BJ (cell line): Measurements from ENCODE around the gene TTLL5. TPM values are rescaled to one million over a fixed set of nuclear protein-coding genes. Genes with fewer than 3 reads are reported as not detected.

Experiments used
- CTCF ChIA-PET: fragments of 350-600 bp; formaldehyde crosslinking; extraction: SDS; loops from one replicate; lab custom pipeline; 2021; ENCODE audit warnings: antibody characterized with exemption, inconsistent platforms; lab: Yijun Ruan, JAX
- POLR2A ChIA-PET: fragments of 300-600 bp; sonication (Branson Sonifier 250); formaldehyde crosslinking; extraction: SDS; loops from one replicate; lab custom pipeline; 2021; ENCODE audit warnings: antibody characterized with exemption; lab: Charles Lee
- DNase-seq: peaks from one replicate; pipeline ENCODE4 v3.0.0-alpha.2; 2011; ENCODE audit warnings: low read depth
- H3K27me3 ChIP-seq: 2 replicates; pipeline ENCODE4 v1.6.0; 2011; ENCODE audit warnings: low read length; ENCODE audit not compliant: control insufficient read depth, insufficient read depth
- H3K36me3 ChIP-seq: 2 replicates; pipeline ENCODE4 v1.5.1; 2011; ENCODE audit warnings: low read length; ENCODE audit not compliant: control insufficient read depth, insufficient read depth
- H3K4me3 ChIP-seq: 2 replicates; pipeline ENCODE4 v1.5.1; 2011; ENCODE audit warnings: low read depth, mild to moderate bottlenecking, control low read depth, low read length
- CTCF ChIP-seq: IDR thresholded peaks from 2 replicates; pipeline ENCODE4 v1.5.1; 2011; ENCODE audit warnings: low read depth, mild to moderate bottlenecking, control low read depth, inconsistent platforms, low read length, moderate library complexity; ENCODE audit not compliant: insufficient read depth
- polyA plus RNA-seq: library from polyadenylated mRNA; depleted of rRNA; stranded (reverse); fragments of >200 nt; gene quantifications from 2 replicates; pipeline ENCODE4 v1.2.3, GENCODE V29; 2011

Gene TTLL5
- polyA plus RNA-seq, 1 experiment: 9.9 TPM

- POLR2A ChIA-PET: no interaction called here
These were observed 11.7 kb upstream of the TTLL5 start for GRCh38 chr14:75649337-75649736.

GRCh38 chr14:75649773-75650172, 11.3 kb upstream of the TTLL5 start:
- Histone ChIP-seq H3K27me3 (no peaks in the 10 kb centered on the region), H3K36me3 (peaks cover 2% of the 10 kb centered on the region; the same call in 1 of the 2 replicates), H3K4me3 (no peak overlapping the region)
- CTCF ChIA-PET: interaction anchor here (1.2 to 16.2 kb wide), 4 partner anchors 9 to 89 kb away, joined by 5 to 480 read pairs (median 6); partner anchors contain the start of genes ERG28, FLVCR2 and TTLL5
- no peak for TF ChIP-seq CTCF
- POLR2A ChIA-PET: no interaction called here
- DNase-seq: no peak

More at GRCh38 chr14:75649337-75649736, 11.7 kb upstream of the TTLL5 start:
- no peak for TF ChIP-seq CTCF
- H3K36me3 ChIP-seq: 0 out of 2 replicates have a peak, but pooled peaks cover 2% of the 10 kb centered on the region
- no peak overlapping the region for H3K4me3 ChIP-seq
- CTCF ChIA-PET: interaction anchor here (1.2 to 16.2 kb wide), 4 partner anchors 8 to 88 kb away, joined by 5 to 480 read pairs (median 6); partner anchors contain the start of genes ERG28, FLVCR2 and TTLL5
- H3K27me3 ChIP-seq: no peaks in the 10 kb centered on the region
- DNase-seq: no peak

- Histone ChIP-seq H3K36me3 (peaks cover 2% of the 10 kb centered on the region; the same call in 1 of the 2 replicates), H3K27me3 (no peaks in the 10 kb centered on the region), H3K4me3 (no peak overlapping the region)
- CTCF ChIA-PET: interaction anchor here (1.0 to 16.2 kb wide), 5 partner anchors 10 to 89 kb away, joined by 3 to 480 read pairs (median 6); partner anchors contain the start of genes ERG28, FLVCR2 and TTLL5
- no peak for TF ChIP-seq CTCF
- POLR2A ChIA-PET: no interaction called here
- no peak for DNase-seq
These were observed 10.6 kb upstream of the TTLL5 start for GRCh38 chr14:75650253-75651058.

- Histone ChIP-seq H3K4me3 (no peak overlapping the region), H3K27me3 (no peaks in the 10 kb centered on the region), H3K36me3 (peaks cover 2% of the 10 kb centered on the region; the same call in 1 of the 2 replicates)
- POLR2A ChIA-PET: interaction anchor here (1.1 kb wide), 1 partner anchor 77 kb away, joined by 3 read pairs; no protein-coding TSS in a partner anchor
- no peak for TF ChIP-seq CTCF
- CTCF ChIA-PET: interaction anchor here (0.6 to 16.2 kb wide), 19 partner anchors 10 to 377 kb away, joined by 3 to 480 read pairs (median 5); partner anchors contain the start of gene FLVCR2
- no peak for DNase-seq
These were observed 7.5 kb upstream of the TTLL5 start for GRCh38 chr14:75653563-75653962.

- no peak for DNase-seq
- peak; percentile 95 for TF ChIP-seq CTCF
- CTCF ChIA-PET: interaction anchor here (0.6 to 16.2 kb wide), 23 partner anchors 9 to 378 kb away, joined by 3 to 480 read pairs (median 5); partner anchors contain the start of genes FLVCR2 and TGFB3
- Histone ChIP-seq H3K27me3 (no peaks in the 10 kb centered on the region), H3K4me3 (no peak overlapping the region), H3K36me3 (peaks cover 2% of the 10 kb centered on the region; the same call in 1 of the 2 replicates)
- POLR2A ChIA-PET: interaction anchor here (1.1 kb wide), 1 partner anchor 78 kb away, joined by 3 read pairs; no protein-coding TSS in a partner anchor
These were observed 6.8 kb upstream of the TTLL5 start for GRCh38 chr14:75654127-75654732.
